HepG2 (cell line): ENCODE measurements around the gene UGGT1. TPM values are rescaled to one million over a fixed set of nuclear protein-coding genes. Genes with fewer than 3 reads are reported as not detected.
A peak's percentile ranks its signal among the peaks of the same experiment; 100 is the strongest.

ENCODE experiments used
- CCAR2 ChIP-seq: fragments of 200-400 bp; formaldehyde crosslinking; optimal IDR thresholded peaks from 2 replicates; pipeline ENCODE3; 2018; ENCODE audit warnings: low read depth, mild to moderate bottlenecking, low read length, moderate library complexity
- EP300 ChIP-seq, 3 experiments: sonication (generic) in 1 of 3; formaldehyde crosslinking in 1 of 3; IDR thresholded peaks; 2 replicates each; pipeline versions ENCODE4 v1.5.1 to v1.6.1; 2011 to 2020; ENCODE audit warnings: low read depth in 2 of 3, low read length in 2 of 3, borderline replicate concordance in 1 of 3, improper control_type of control experiment in 1 of 3, mild to moderate bottlenecking in 1 of 3, missing genetic modification reagents in 1 of 3, moderate library complexity in 1 of 3
- KLF11 ChIP-seq: IDR thresholded peaks from 2 replicates; pipeline ENCODE4 v1.6.1; 2016; ENCODE audit warnings: missing compliant biosample characterization
- PCBP1 ChIP-seq: fragments of 200-400 bp; formaldehyde crosslinking; IDR thresholded peaks from 2 replicates; pipeline ENCODE4 v1.6.1; 2017; ENCODE audit warnings: mild to moderate bottlenecking, low read depth, low read length, borderline replicate concordance
- PLRG1 ChIP-seq: fragments of 450-650 bp; conservative IDR thresholded peaks from 2 replicates; pipeline ENCODE4 v1.6.1; 2016
- PRDM10 ChIP-seq: sonication (generic); formaldehyde crosslinking; IDR thresholded peaks from 2 replicates; pipeline ENCODE4 v1.4.0; 2020; ENCODE audit warnings: low read depth, missing genetic modification reagents
- RXRA ChIP-seq: sonication (generic); formaldehyde crosslinking; IDR thresholded peaks from 2 replicates; pipeline ENCODE4 v1.5.1; 2020; ENCODE audit warnings: missing genetic modification reagents
- SMAD9 ChIP-seq: sonication (generic); formaldehyde crosslinking; IDR thresholded peaks from 2 replicates; pipeline ENCODE4 v1.5.1; 2020; ENCODE audit warnings: mild to moderate bottlenecking, missing genetic modification reagents
- ZBTB21 ChIP-seq: sonication (generic); formaldehyde crosslinking; IDR thresholded peaks from 2 replicates; pipeline ENCODE4 v1.4.0; 2020; ENCODE audit warnings: missing genetic modification reagents
- ZNF136 ChIP-seq: sonication (generic); formaldehyde crosslinking; IDR thresholded peaks from 2 replicates; pipeline ENCODE4 v1.8.1; 2022; ENCODE audit warnings: low read depth, mild to moderate bottlenecking, moderate library complexity, missing genetic modification reagents
- ZNF225 ChIP-seq: sonication (generic); formaldehyde crosslinking; IDR thresholded peaks from 2 replicates; pipeline ENCODE4 v1.4.0; 2020; ENCODE audit warnings: mild to moderate bottlenecking, missing genetic modification reagents
- ZNF710 ChIP-seq: sonication (generic); formaldehyde crosslinking; IDR thresholded peaks from 2 replicates; pipeline ENCODE4 v1.5.0; 2020; ENCODE audit warnings: mild to moderate bottlenecking, missing genetic modification reagents, borderline replicate concordance
- ZSCAN12 ChIP-seq: sonication (generic); formaldehyde crosslinking; IDR thresholded peaks from 2 replicates; pipeline ENCODE4 v1.9.0; 2021; ENCODE audit warnings: mild to moderate bottlenecking, missing genetic modification reagents
- polyA plus RNA-seq, 8 experiments: library from polyadenylated mRNA; depleted of rRNA in 3 of 8; stranded (reverse) in 7 of 8; unstranded in 1 of 8; fragments of >200 nt; fragmentation: Illumina TruSeq in 4 of 8; extraction: Trizol in 4 of 8; gene quantifications; 2 replicates each; pipeline versions ENCODE4 v1.2.1 to v1.2.3, GENCODE V29; 2011 to 2016; ENCODE audit warnings: low read depth in 4 of 8, missing spikeins in 1 of 8, mixed read lengths in 1 of 8; ENCODE audit not compliant: insufficient read depth in 1 of 8
- total RNA-seq, 5 experiments: library from RNA; depleted of rRNA; stranded (reverse); fragments of >200 nt; fragmentation: Illumina TruSeq; extraction: Trizol; gene quantifications; 2 replicates each; pipeline ENCODE4 v1.2.3, GENCODE V29; 2016; ENCODE audit warnings: low read depth in 1 of 5
- TF ChIP-seq, protein P1 (sequence below): sonication (generic); formaldehyde crosslinking; IDR thresholded peaks from 2 replicates; pipeline ENCODE4 v1.4.0; 2020; ENCODE audit warnings: missing genetic modification reagents, borderline replicate concordance
- TF ChIP-seq, protein P2 (sequence below): sonication (generic); formaldehyde crosslinking; IDR thresholded peaks from 2 replicates; pipeline ENCODE4 v1.5.0; 2020; ENCODE audit warnings: mild to moderate bottlenecking, missing genetic modification reagents, moderate library complexity

UGGT1 gene
- total and polyA plus RNA-seq, 2 of the 13 experiments (the other 11 are each of a cell fraction or from before 2014, with no cell fraction given), result 35.8 to 83.2 TPM

- TF ChIP-seq, protein P1, sequence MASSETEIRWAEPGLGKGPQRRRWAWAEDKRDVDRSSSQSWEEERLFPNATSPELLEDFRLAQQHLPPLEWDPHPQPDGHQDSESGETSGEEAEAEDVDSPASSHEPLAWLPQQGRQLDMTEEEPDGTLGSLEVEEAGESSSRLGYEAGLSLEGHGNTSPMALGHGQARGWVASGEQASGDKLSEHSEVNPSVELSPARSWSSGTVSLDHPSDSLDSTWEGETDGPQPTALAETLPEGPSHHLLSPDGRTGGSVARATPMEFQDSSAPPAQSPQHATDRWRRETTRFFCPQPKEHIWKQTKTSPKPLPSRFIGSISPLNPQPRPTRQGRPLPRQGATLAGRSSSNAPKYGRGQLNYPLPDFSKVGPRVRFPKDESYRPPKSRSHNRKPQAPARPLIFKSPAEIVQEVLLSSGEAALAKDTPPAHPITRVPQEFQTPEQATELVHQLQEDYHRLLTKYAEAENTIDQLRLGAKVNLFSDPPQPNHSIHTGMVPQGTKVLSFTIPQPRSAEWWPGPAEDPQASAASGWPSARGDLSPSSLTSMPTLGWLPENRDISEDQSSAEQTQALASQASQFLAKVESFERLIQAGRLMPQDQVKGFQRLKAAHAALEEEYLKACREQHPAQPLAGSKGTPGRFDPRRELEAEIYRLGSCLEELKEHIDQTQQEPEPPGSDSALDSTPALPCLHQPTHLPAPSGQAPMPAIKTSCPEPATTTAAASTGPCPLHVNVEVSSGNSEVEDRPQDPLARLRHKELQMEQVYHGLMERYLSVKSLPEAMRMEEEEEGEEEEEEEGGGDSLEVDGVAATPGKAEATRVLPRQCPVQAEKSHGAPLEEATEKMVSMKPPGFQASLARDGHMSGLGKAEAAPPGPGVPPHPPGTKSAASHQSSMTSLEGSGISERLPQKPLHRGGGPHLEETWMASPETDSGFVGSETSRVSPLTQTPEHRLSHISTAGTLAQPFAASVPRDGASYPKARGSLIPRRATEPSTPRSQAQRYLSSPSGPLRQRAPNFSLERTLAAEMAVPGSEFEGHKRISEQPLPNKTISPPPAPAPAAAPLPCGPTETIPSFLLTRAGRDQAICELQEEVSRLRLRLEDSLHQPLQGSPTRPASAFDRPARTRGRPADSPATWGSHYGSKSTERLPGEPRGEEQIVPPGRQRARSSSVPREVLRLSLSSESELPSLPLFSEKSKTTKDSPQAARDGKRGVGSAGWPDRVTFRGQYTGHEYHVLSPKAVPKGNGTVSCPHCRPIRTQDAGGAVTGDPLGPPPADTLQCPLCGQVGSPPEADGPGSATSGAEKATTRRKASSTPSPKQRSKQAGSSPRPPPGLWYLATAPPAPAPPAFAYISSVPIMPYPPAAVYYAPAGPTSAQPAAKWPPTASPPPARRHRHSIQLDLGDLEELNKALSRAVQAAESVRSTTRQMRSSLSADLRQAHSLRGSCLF, result no peak
- peak; percentile 61; the same call in 1 of the 2 replicates for TF ChIP-seq ZNF710
- TF ChIP-seq PLRG1, result no peak
- TF ChIP-seq PRDM10 (CRISPR knock-in tag), result no peak
- TF ChIP-seq PCBP1, result peak; percentile 77; the same call in 1 of the 2 replicates
- TF ChIP-seq ZNF136 (CRISPR knock-in tag), result peak; percentile 60; the same call in 1 of the 2 replicates
- TF ChIP-seq, protein P2, sequence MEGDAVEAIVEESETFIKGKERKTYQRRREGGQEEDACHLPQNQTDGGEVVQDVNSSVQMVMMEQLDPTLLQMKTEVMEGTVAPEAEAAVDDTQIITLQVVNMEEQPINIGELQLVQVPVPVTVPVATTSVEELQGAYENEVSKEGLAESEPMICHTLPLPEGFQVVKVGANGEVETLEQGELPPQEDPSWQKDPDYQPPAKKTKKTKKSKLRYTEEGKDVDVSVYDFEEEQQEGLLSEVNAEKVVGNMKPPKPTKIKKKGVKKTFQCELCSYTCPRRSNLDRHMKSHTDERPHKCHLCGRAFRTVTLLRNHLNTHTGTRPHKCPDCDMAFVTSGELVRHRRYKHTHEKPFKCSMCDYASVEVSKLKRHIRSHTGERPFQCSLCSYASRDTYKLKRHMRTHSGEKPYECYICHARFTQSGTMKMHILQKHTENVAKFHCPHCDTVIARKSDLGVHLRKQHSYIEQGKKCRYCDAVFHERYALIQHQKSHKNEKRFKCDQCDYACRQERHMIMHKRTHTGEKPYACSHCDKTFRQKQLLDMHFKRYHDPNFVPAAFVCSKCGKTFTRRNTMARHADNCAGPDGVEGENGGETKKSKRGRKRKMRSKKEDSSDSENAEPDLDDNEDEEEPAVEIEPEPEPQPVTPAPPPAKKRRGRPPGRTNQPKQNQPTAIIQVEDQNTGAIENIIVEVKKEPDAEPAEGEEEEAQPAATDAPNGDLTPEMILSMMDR (CRISPR knock-in tag), result peak; percentile 99
- no peak for TF ChIP-seq ZSCAN12
- peak; percentile 80 for TF ChIP-seq RXRA (CRISPR knock-in tag)
- TF ChIP-seq EP300 (IDR thresholded peaks at IDR 0.05; ENCODE audit: low read depth in 2 of 2, low read length in 2 of 2), result peak in 1 of 2 experiments; percentile 20; a peak in 1 of 4 replicates
- no peak; the same call in 1 of the 2 replicates for TF ChIP-seq EP300 (CRISPR knock-in tag; IDR thresholded peaks at IDR 0.05; ENCODE audit: borderline replicate concordance)
- TF ChIP-seq SMAD9, result peak; percentile 86; the same call in 1 of the 2 replicates
- TF ChIP-seq ZBTB21 (CRISPR knock-in tag), result no peak; the same call in 1 of the 2 replicates
- no peak for TF ChIP-seq CCAR2
- TF ChIP-seq KLF11 (CRISPR knock-in tag), result peak; percentile 61; the same call in 1 of the 2 replicates
- TF ChIP-seq ZNF225, result peak; percentile 92
Observed at GRCh38 chr2:128232965-128233789, 142.2 kb downstream of the UGGT1 start (continued).
